ENCODE data around the gene PPL. TPM values are rescaled to one million over a fixed set of nuclear protein-coding genes. Genes with fewer than 3 reads are reported as not detected.

Gene PPL
- total RNA-seq, 1 donor from 2014 or later = not detected

- Mint-ChIP-seq H3K27ac (no peak overlapping the region), H3K4me1 (ENCODE audit: low read depth) (no peaks in the 10 kb centered on the region), H3K4me3 (no peak overlapping the region), H3K36me3 (ENCODE audit: low read depth) (no peaks in the 10 kb centered on the region), H3K9me3 (no peaks in the 10 kb centered on the region), H3K27me3 (ENCODE audit: insufficient read depth) (no peaks in the 10 kb centered on the region)
- intact Hi-C loops (cut with micrococcal nuclease) = no loop called here
- DNase-seq (ENCODE audit: low spot score) = no peak
Measured at GRCh38 chr16:4948903-4949766, 12.2 kb upstream of the PPL start.

GRCh38 chr16:4947722-4948503 is 11.0 kb upstream of the PPL start:
- Mint-ChIP-seq H3K9me3 (no peaks in the 10 kb centered on the region), H3K27ac (no peak overlapping the region), H3K36me3 (ENCODE audit: low read depth) (no peaks in the 10 kb centered on the region), H3K4me3 (no peak overlapping the region), H3K27me3 (ENCODE audit: insufficient read depth) (no peaks in the 10 kb centered on the region), H3K4me1 (ENCODE audit: low read depth) (no peaks in the 10 kb centered on the region)
- DNase-seq (ENCODE audit: low spot score) = no peak
- intact Hi-C loops (cut with micrococcal nuclease) = no loop called here

GRCh38 chr16:4946917-4947316 is 10.0 kb upstream of the PPL start:
- Mint-ChIP-seq H3K4me1 (ENCODE audit: low read depth) (no peaks in the 10 kb centered on the region), H3K36me3 (ENCODE audit: low read depth) (no peaks in the 10 kb centered on the region), H3K4me3 (no peak overlapping the region), H3K9me3 (no peaks in the 10 kb centered on the region), H3K27me3 (ENCODE audit: insufficient read depth) (no peaks in the 10 kb centered on the region), H3K27ac (no peak overlapping the region)
- DNase-seq (ENCODE audit: low spot score) = no peak
- intact Hi-C loops (cut with micrococcal nuclease) = no loop called here

- no peaks in the 10 kb centered on the region for H3K36me3 Mint-ChIP-seq (ENCODE audit: low read depth)
- no peaks in the 10 kb centered on the region for H3K4me1 Mint-ChIP-seq (ENCODE audit: low read depth)
- H3K27ac Mint-ChIP-seq = no peak overlapping the region
- no peak for DNase-seq (ENCODE audit: low spot score)
- no peaks in the 10 kb centered on the region for H3K27me3 Mint-ChIP-seq (ENCODE audit: insufficient read depth)
- H3K9me3 Mint-ChIP-seq = no peaks in the 10 kb centered on the region
- H3K4me3 Mint-ChIP-seq = no peak overlapping the region
- intact Hi-C loops (cut with micrococcal nuclease) = no loop called here
Measured at GRCh38 chr16:4945560-4946502, 8.9 kb upstream of the PPL start.

DNA sequence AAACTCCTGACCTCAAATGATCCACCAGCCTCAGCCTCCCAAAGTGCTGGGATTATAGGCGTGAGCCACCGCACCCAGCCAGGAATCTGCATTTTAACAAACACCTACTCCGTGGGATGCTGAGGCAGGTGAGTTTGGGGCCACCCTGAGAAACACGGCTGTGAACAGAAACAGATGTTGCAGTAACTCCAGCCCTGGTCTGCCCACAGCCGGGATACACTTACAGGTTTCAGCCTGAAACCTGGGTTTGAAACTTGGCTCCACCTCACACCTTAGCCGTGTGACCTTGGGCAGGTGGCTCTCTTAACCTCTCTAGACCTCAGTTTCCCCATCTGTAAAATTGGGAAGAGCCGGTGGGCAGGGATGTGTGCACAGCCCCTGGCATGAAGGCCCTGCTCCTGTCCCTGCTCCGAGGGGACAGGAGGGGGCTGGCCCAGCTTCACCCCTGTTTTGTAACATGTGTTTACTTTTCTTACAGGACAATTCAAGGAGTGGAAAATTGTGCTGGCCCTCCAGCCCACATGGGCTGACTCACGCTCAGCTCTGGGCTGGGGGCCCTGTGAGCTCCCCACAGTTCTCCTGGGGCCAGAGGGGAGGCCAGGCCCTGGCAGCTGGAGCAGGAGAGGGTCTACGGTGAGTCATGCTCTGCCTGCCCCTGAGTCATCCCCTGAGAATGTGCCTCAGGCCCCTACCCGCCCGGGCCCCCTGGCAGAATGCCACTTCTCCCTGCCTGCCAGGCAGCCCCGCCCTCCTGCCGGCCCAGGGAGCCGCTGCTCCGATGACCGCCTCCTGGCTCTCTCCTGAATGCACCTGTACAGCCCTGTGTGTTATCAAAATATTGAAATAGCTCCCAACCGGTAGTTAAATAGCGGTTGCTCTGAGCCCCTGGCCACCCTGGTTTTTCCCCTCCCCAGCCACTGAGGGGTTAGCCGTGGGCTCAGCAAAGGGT is 7.7 kb upstream of the PPL start:
- intact Hi-C loops (cut with micrococcal nuclease) = no loop called here
- H3K4me3 Mint-ChIP-seq = no peak overlapping the region
- H3K27ac Mint-ChIP-seq = no peak overlapping the region
- no peaks in the 10 kb centered on the region for H3K36me3 Mint-ChIP-seq (ENCODE audit: low read depth)
- no peaks in the 10 kb centered on the region for H3K9me3 Mint-ChIP-seq
- no peaks in the 10 kb centered on the region for H3K27me3 Mint-ChIP-seq (ENCODE audit: insufficient read depth)
- no peaks in the 10 kb centered on the region for H3K4me1 Mint-ChIP-seq (ENCODE audit: low read depth)
- DNase-seq (ENCODE audit: low spot score) = no peak

GRCh38 chr16:4942481-4942880 is 5.5 kb upstream of the PPL start:
- Mint-ChIP-seq H3K9me3 (no peaks in the 10 kb centered on the region), H3K4me1 (ENCODE audit: low read depth) (no peaks in the 10 kb centered on the region), H3K4me3 (no peak overlapping the region), H3K36me3 (ENCODE audit: low read depth) (peaks cover 1% of the 10 kb centered on the region), H3K27ac (no peak overlapping the region), H3K27me3 (ENCODE audit: insufficient read depth) (peaks cover 6% of the 10 kb centered on the region)
- DNase-seq (ENCODE audit: low spot score) = no peak
- intact Hi-C loops (cut with micrococcal nuclease) = no loop called here

DNA sequence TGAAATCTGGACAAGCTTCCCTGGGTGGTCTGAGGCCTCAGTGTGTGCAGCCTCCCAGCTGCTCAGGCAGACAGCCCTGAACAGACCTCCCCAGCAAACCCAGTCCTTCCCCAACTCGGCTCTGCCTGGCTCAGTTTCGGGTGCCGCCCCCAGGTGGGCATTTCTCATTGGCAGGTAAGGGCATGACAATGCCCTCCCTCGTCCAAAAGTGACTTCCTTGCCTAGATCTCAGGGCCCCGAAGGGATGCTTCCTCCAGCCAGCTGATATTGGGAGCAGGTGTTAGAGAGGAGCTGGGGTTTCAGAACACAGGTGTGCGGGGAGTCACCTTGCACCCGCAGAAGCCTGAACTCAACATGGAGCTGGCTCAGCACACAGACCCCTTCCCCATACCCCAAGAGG is 3.8 kb upstream of the PPL start:
- Mint-ChIP-seq H3K27ac (no peak overlapping the region), H3K36me3 (ENCODE audit: low read depth) (peaks cover 1% of the 10 kb centered on the region), H3K4me1 (ENCODE audit: low read depth) (no peaks in the 10 kb centered on the region), H3K27me3 (ENCODE audit: insufficient read depth) (peaks cover 16% of the 10 kb centered on the region), H3K9me3 (no peaks in the 10 kb centered on the region), H3K4me3 (no peak overlapping the region)
- intact Hi-C loops (cut with micrococcal nuclease) = no loop called here
- no peak for DNase-seq (ENCODE audit: low spot score)

- peaks cover 1% of the 10 kb centered on the region for H3K36me3 Mint-ChIP-seq (ENCODE audit: low read depth)
- H3K9me3 Mint-ChIP-seq = no peaks in the 10 kb centered on the region
- no peak overlapping the region for H3K4me3 Mint-ChIP-seq
- no peak for DNase-seq (ENCODE audit: low spot score)
- no peaks in the 10 kb centered on the region for H3K4me1 Mint-ChIP-seq (ENCODE audit: low read depth)
- peaks cover 28% of the 10 kb centered on the region for H3K27me3 Mint-ChIP-seq (ENCODE audit: insufficient read depth)
- no peak overlapping the region for H3K27ac Mint-ChIP-seq
- intact Hi-C loops (cut with micrococcal nuclease) = no loop called here
Measured at GRCh38 chr16:4938683-4939030, 1.7 kb upstream of the PPL start.

- no peak overlapping the region for H3K27ac Mint-ChIP-seq
Measured at GRCh38 chr16:4937782-4938682, 1.1 kb upstream of the PPL start.

DNA sequence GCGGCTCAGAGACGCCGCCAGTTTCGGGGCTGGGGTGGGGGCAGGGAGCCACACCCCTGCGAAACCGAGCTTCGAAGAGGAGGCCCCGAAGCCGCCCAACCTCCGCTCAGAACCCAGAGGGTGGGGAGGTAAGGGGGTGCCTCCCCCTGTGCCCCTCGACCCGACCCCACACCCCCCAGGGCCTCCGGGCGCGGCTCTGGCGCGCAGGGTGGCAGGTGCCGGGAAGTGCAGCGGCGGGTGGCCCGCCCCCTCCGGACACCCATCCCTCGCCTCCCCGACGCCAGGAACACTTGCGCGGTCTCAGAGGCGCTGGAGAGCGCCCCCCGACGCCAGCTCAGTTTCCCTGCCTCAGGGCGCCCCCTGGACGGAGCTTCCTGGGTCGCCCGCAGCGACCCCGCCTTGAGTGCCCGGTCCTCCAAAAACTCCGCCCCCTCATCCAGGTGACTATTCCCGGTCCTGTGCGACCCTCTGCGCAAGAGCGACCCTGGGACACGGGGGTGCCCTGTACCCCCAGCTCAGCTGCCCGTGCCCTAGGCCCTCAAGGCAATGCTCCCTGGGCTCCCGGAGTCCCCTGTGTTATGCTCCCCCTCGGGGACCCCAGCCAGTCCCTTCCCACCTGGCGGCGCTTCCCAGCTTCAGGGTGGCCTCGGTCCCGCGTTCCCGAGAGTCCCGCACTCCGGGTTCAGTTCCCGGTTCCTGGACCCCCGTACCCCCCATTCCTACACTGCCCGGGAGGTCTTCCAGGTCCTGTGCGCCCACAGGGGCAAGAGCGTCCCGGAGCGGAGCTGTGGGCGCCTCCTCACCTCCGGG is 562 bp downstream of the PPL start:
- DNase-seq (ENCODE audit: low spot score) = no peak
- H3K4me3 Mint-ChIP-seq = peak overlapping the region; percentile 47
- H3K27ac Mint-ChIP-seq = no peak overlapping the region
- H3K9me3 Mint-ChIP-seq = no peaks in the 10 kb centered on the region
- intact Hi-C loops (cut with micrococcal nuclease) = no loop called here
- peaks cover 1% of the 10 kb centered on the region for H3K36me3 Mint-ChIP-seq (ENCODE audit: low read depth)
- H3K4me1 Mint-ChIP-seq (ENCODE audit: low read depth) = no peaks in the 10 kb centered on the region
- H3K27me3 Mint-ChIP-seq (ENCODE audit: insufficient read depth) = peaks cover 28% of the 10 kb centered on the region

More at GRCh38 chr16:4937782-4938682, 1.1 kb upstream of the PPL start:
- Mint-ChIP-seq H3K4me1 (ENCODE audit: low read depth) (no peaks in the 10 kb centered on the region), H3K4me3 (peak overlapping the region; percentile 68), H3K9me3 (no peaks in the 10 kb centered on the region), H3K36me3 (ENCODE audit: low read depth) (peaks cover 1% of the 10 kb centered on the region), H3K27me3 (ENCODE audit: insufficient read depth) (peaks cover 28% of the 10 kb centered on the region)
- DNase-seq (ENCODE audit: low spot score) = no peak
- intact Hi-C loops (cut with micrococcal nuclease) = no loop called here
